RWPE2 (cell line): Measurements from ENCODE around the gene GRIP1.
A peak's percentile ranks its signal among the peaks of the same experiment; 100 is the strongest.

ENCODE experiments used
- ATAC-seq: fragments of 200-7000 bp; cut with Tn5 transposase; 3 replicates; pipeline ENCODE4 v1.9.1; 2021; ENCODE audit warnings: low read depth
- DNase-seq: peaks from one replicate; pipeline ENCODE4 v3.0.0-alpha.2; 2020; ENCODE audit warnings: low spot score
- H3K27ac ChIP-seq: fragments of 450-650 bp; 2 replicates; pipeline ENCODE4 v1.5.1; 2017; ENCODE audit warnings: mild to moderate bottlenecking; ENCODE audit not compliant: poor library complexity, severe bottlenecking
- H3K27me3 ChIP-seq: fragments of 250-450 bp; sonication (Bioruptor Pico); 2 replicates; pipeline ENCODE4 v1.5.1; 2021; ENCODE audit warnings: mild to moderate bottlenecking, moderate library complexity; ENCODE audit not compliant: insufficient read depth, poor library complexity, severe bottlenecking
- H3K36me3 ChIP-seq: fragments of 250-450 bp; sonication (Bioruptor Pico); 2 replicates; pipeline ENCODE4 v1.5.1; 2020; ENCODE audit warnings: low read depth, mild to moderate bottlenecking, moderate library complexity
- H3K4me1 ChIP-seq: fragments of 250-450 bp; sonication (Bioruptor Pico); 2 replicates; pipeline ENCODE4 v1.5.1; 2021; ENCODE audit warnings: mild to moderate bottlenecking, moderate library complexity; ENCODE audit not compliant: insufficient read depth, poor library complexity, severe bottlenecking
- H3K4me3 ChIP-seq: fragments of 250-450 bp; sonication (Bioruptor Pico); 2 replicates; pipeline ENCODE4 v1.5.1; 2021; ENCODE audit warnings: mild to moderate bottlenecking, moderate library complexity; ENCODE audit not compliant: severe bottlenecking
- H3K9me3 ChIP-seq: fragments of 250-450 bp; sonication (Bioruptor Pico); 2 replicates; pipeline ENCODE4 v1.5.1; 2021; ENCODE audit warnings: mild to moderate bottlenecking, moderate library complexity; ENCODE audit not compliant: severe bottlenecking
- TF ChIP-seq, protein P1 (sequence below): fragments of 450-650 bp; IDR thresholded peaks from one replicate; pipeline ENCODE4 v1.5.1; 2017; ENCODE audit warnings: mild to moderate bottlenecking, moderate library complexity; ENCODE audit not compliant: poor library complexity, severe bottlenecking

Gene GRIP1

DNA sequence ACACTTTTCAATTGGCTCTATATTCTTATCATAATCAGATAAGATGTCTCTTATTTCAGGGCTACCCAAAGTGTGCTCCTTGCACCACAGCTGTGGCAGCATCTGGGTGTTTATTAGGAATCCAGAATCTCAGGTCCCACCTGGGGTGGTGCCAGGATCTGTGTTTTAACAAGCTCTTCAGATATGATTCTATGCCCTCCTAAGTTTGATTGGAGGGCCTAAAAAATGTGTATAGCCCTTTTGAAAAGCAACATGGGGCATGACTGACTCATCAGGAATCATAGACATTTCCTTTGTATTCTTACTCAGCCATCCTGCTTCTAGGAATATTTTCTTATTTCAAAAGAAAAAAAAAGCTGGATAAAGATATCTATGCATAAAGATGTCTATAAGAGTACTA is 273.5 kb downstream of the GRIP1 start:
- no peaks in the 10 kb centered on the region for H3K36me3 ChIP-seq
- ATAC-seq (peak; percentile 57; the same call in 1 of the 3 replicates), DNase-seq (no peak)
- H3K9me3 ChIP-seq: no peaks in the 10 kb centered on the region
- peak overlapping the region; percentile 23 for H3K27ac ChIP-seq
- H3K27me3 ChIP-seq: no peaks in the 10 kb centered on the region
- no peak overlapping the region for H3K4me3 ChIP-seq
- TF ChIP-seq, protein P1, sequence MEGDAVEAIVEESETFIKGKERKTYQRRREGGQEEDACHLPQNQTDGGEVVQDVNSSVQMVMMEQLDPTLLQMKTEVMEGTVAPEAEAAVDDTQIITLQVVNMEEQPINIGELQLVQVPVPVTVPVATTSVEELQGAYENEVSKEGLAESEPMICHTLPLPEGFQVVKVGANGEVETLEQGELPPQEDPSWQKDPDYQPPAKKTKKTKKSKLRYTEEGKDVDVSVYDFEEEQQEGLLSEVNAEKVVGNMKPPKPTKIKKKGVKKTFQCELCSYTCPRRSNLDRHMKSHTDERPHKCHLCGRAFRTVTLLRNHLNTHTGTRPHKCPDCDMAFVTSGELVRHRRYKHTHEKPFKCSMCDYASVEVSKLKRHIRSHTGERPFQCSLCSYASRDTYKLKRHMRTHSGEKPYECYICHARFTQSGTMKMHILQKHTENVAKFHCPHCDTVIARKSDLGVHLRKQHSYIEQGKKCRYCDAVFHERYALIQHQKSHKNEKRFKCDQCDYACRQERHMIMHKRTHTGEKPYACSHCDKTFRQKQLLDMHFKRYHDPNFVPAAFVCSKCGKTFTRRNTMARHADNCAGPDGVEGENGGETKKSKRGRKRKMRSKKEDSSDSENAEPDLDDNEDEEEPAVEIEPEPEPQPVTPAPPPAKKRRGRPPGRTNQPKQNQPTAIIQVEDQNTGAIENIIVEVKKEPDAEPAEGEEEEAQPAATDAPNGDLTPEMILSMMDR: no peak
- peaks cover 9% of the 10 kb centered on the region for H3K4me1 ChIP-seq

DNA sequence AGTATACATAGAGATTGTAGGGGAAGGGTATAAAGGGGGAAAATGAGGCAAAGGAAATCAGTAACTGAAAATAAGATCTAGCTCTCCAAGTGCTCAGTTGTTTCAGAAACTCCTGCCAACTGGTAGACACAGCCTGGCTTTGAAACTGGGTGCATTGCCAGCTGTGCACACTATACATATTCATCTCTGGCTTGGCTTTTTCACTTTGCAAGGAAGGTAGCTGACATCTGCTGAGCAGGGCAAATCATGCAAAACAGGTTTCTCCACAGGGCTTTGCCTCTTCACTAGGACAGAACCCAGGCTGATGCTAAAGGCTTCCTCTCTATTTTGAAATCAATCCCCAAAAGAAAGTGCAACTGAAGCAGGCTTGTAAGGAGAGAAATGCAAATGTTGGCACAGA is 275.1 kb downstream of the GRIP1 start:
- ATAC-seq (no peak), DNase-seq (no peak)
- TF ChIP-seq, protein P1: no peak
- Histone ChIP-seq H3K36me3 (no peaks in the 10 kb centered on the region), H3K4me3 (no peak overlapping the region), H3K27ac (no peak overlapping the region), H3K27me3 (no peaks in the 10 kb centered on the region), H3K9me3 (no peaks in the 10 kb centered on the region), H3K4me1 (peaks cover 9% of the 10 kb centered on the region)

DNA sequence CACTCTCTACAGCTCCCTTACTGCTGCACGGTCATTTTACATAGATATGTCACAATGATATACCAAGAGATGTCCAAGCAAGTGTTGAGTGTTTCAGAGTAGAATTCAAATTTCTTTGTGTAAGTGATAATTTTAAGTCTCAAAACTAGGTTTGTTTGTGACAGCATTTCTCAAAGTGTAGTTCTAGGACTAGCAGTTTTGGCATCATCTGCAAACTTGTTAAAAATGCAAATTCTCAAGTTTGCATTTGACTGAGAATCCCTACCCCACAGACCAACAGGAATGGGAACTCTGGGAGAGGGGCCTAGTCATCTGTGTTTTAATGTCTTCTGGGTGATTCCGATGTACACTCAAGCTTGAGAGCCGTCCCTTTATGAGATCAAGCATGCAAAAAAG is 279.0 kb downstream of the GRIP1 start:
- no peak overlapping the region for H3K27ac ChIP-seq
- no peaks in the 10 kb centered on the region for H3K4me1 ChIP-seq
- no peaks in the 10 kb centered on the region for H3K27me3 ChIP-seq
- H3K4me3 ChIP-seq: no peak overlapping the region
- TF ChIP-seq, protein P1: no peak
- no peaks in the 10 kb centered on the region for H3K9me3 ChIP-seq
- DNase-seq (no peak), ATAC-seq (no peak)
- no peaks in the 10 kb centered on the region for H3K36me3 ChIP-seq

DNA sequence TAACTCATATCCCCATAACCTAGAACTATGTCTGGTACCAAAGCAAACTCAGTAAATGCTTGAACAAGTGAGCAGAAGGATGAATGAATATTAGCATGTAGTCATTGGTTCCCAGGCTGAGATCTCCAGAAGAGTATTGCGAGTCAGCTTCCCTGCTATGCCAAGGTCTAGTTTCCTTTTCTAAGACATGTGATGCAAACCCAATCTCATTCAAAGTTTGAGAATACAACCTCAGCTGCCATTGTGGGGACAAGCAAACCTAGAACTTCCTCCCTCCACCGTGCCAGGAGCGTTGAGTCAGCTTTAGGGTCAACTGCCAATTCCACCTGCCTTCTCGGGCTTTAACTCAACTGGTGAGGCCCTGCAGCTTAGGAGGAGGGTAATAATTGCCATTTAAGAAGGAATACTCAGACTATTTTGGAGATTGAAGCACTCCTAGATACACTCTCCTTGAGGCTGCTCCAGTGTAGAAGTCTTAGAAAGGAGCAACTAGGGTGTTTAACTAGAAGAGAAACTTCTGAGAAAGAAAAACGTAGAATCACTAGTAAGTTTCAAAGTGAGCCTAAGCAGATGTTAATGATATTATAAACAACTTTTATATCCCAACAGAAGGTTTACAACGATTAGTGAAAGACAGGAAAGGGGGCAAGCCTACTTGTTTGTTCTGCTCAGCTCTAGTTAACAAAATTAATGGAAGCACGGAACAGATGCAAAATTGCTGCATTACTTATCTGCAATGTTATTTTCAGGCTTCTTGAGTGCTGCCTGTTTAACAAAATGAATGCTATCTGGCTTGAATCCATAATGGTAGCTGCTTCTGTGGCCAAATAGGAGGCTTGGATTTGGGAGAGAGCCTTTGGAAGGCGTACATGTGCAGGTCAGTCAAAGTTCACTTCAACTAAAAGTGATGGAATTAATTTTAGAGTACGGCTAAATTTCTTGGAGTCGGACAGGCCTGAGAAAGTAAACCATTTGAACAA is 279.7 kb downstream of the GRIP1 start:
- H3K36me3 ChIP-seq: no peaks in the 10 kb centered on the region
- H3K9me3 ChIP-seq: no peaks in the 10 kb centered on the region
- H3K4me1 ChIP-seq: no peaks in the 10 kb centered on the region
- H3K27me3 ChIP-seq: no peaks in the 10 kb centered on the region
- TF ChIP-seq, protein P1: no peak
- H3K4me3 ChIP-seq: no peak overlapping the region
- no peak for DNase-seq
- ATAC-seq: no peak
- no peak overlapping the region for H3K27ac ChIP-seq
